Measurements from ENCODE around the gene CDH22.

CDH22 gene

GRCh38 chr20:46308258-46309157 lies at the start of gene CDH22:
CDH22 (minus strand) TSS chr20:46308498; CDS start chr20:46251294, 57,204 bp downstream.
- TF ChIP-seq, protein P1, sequence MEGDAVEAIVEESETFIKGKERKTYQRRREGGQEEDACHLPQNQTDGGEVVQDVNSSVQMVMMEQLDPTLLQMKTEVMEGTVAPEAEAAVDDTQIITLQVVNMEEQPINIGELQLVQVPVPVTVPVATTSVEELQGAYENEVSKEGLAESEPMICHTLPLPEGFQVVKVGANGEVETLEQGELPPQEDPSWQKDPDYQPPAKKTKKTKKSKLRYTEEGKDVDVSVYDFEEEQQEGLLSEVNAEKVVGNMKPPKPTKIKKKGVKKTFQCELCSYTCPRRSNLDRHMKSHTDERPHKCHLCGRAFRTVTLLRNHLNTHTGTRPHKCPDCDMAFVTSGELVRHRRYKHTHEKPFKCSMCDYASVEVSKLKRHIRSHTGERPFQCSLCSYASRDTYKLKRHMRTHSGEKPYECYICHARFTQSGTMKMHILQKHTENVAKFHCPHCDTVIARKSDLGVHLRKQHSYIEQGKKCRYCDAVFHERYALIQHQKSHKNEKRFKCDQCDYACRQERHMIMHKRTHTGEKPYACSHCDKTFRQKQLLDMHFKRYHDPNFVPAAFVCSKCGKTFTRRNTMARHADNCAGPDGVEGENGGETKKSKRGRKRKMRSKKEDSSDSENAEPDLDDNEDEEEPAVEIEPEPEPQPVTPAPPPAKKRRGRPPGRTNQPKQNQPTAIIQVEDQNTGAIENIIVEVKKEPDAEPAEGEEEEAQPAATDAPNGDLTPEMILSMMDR (IDR thresholded peaks at IDR 0.05; ENCODE audit: low read depth, low read length, missing control alignments): peak; percentile 41
- H3K4me3 ChIP-seq (ENCODE audit: low read depth, low read length): peak within 1 kb of the TSS; percentile 26
- no peak for DNase-seq (ENCODE audit: low read depth)

- TF ChIP-seq, protein P1 (IDR thresholded peaks at IDR 0.05; ENCODE audit: low read depth, low read length, missing control alignments): no peak
- no peak for DNase-seq (ENCODE audit: low read depth)
- no peak overlapping the region for H3K4me3 ChIP-seq (ENCODE audit: low read depth, low read length)
Measured at GRCh38 chr20:46357030-46357514, 48.8 kb upstream of the CDH22 start.

DNA sequence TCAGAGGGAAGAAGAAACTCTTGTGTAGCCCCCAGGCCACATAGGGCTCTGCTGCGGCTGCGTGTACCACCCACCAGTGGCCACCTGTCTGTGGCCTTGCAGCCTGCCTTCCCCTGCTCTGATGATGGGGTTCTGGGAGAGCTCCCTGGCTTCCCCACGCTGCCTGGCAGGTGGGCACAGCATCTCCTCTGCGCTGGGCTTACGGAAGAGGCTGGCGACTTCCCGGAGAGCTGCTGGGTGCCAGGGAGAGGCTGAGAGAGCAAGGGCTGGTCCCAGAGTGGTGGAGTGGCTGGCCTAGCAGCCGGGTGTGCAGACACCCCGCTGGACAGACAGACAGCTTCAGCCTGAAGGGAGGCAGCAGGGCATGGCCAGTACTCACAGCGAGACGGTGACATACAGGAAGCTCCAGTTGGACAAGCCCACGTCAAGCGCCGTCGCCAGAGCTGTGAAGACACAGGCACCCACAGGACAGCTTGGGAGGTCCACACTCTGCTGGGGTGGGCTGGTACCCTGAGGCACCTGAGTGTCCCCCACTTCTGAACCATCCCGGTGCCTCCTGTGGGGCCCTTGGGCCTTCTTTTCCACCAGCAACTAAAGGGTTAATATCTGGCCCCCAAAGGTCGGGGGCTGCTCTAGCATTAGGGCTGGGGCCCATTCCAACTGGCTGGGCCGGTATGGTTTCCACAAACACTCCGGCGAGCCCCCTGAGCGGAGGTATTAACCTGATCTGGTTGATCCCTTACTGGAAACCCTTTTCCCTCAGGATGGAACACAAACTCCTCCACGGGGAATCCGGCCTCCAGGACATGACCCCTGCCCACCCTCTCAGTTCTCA lies 48.1 kb upstream of the CDH22 start:
- H3K4me3 ChIP-seq (ENCODE audit: low read depth, low read length): no peak overlapping the region
- TF ChIP-seq, protein P1 (IDR thresholded peaks at IDR 0.05; ENCODE audit: low read depth, low read length, missing control alignments): no peak
- DNase-seq (ENCODE audit: low read depth): no peak

DNA sequence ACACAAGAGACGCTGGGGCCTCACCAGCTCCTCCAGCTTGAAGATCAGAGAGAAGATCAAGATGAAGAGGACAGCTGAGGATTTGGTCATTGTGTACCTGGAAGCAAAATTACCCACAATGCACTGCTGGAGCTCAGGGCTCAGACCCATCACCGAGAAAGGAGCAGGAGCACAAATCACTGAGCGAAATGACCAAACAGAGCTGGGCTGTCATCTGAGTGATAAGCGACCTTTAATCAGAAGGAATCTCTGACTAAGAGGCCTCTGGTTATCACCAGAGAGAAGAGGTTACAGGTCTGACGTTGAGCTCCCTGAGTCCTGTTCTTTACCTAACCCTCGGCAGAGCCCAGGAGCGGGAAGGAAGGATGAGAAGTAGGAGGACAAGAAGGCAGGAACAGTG lies 47.5 kb upstream of the CDH22 start:
- TF ChIP-seq, protein P1 (IDR thresholded peaks at IDR 0.05; ENCODE audit: low read depth, low read length, missing control alignments): no peak
- H3K4me3 ChIP-seq (ENCODE audit: low read depth, low read length): no peak overlapping the region
- no peak for DNase-seq (ENCODE audit: low read depth)

GRCh38 chr20:46354920-46355654 lies 46.8 kb upstream of the CDH22 start:
- no peak overlapping the region for H3K4me3 ChIP-seq (ENCODE audit: low read depth, low read length)
- TF ChIP-seq, protein P1 (IDR thresholded peaks at IDR 0.05; ENCODE audit: low read depth, low read length, missing control alignments): no peak
- no peak for DNase-seq (ENCODE audit: low read depth)

GRCh38 chr20:46354207-46354555 lies 45.9 kb upstream of the CDH22 start:
- DNase-seq (ENCODE audit: low read depth): no peak
- H3K4me3 ChIP-seq (ENCODE audit: low read depth, low read length): no peak overlapping the region
- TF ChIP-seq, protein P1 (IDR thresholded peaks at IDR 0.05; ENCODE audit: low read depth, low read length, missing control alignments): no peak
